Tibial artery (tissue), 4 donors: ENCODE results near the gene SLC2A9.

ENCODE experiments used
- DNase-seq, 2 donors: peaks; one replicate each; pipeline ENCODE4 v3.0.0-alpha.2; 2019
- H3K27ac ChIP-seq, 2 donors: fragments of 200-600 bp; sonication (generic) in 1 of 2; 1 replicate in 1 of 2; 2 replicates in 1 of 2; pipeline ENCODE4 v1.5.1; 2018 to 2019; ENCODE audit warnings: mild to moderate bottlenecking in 1 of 2
- H3K27me3 ChIP-seq, 2 donors: fragments of 200-600 bp; sonication (generic) in 1 of 2; one replicate each; pipeline versions ENCODE4 v1.5.1 to v1.6.0; 2016 to 2019
- H3K36me3 ChIP-seq, 3 donors: fragments of 200-600 bp; sonication (generic) in 2 of 3; one replicate each; pipeline ENCODE4 v1.5.1; 2016 to 2019; ENCODE audit warnings: mild to moderate bottlenecking in 2 of 3
- H3K4me1 ChIP-seq, 4 donors: fragments of 200-600 bp; sonication (generic) in 2 of 4; 1 replicate in 3 of 4; 2 replicates in 1 of 4; pipeline ENCODE4 v1.5.1; 2016 to 2019
- H3K4me3 ChIP-seq, 2 donors: fragments of 200-600 bp; sonication (generic) in 1 of 2; 1 replicate in 1 of 2; 2 replicates in 1 of 2; pipeline ENCODE4 v1.5.1; 2018 to 2019; ENCODE audit warnings: mild to moderate bottlenecking in 2 of 2
- H3K9me3 ChIP-seq, 3 donors: fragments of 200-600 bp; sonication (generic) in 1 of 3; one replicate each; pipeline ENCODE4 v1.5.1; 2016 to 2019
- intact Hi-C: fragments of 100-400 bp; cut with DNase I; formaldehyde crosslinking; loops from one replicate; pipeline ENCODE4 v1.15.0; 2023; ENCODE audit warnings: low total_unique reads
- TF ChIP-seq, protein P1 (sequence below), 2 experiments: fragments of 200-600 bp in 1 of 2; fragments of 450-650 bp in 1 of 2; IDR thresholded peaks; one replicate each; pipeline ENCODE4 v1.5.1; 2017 to 2019; ENCODE audit warnings: antibody characterized with exemption in 2 of 2, mild to moderate bottlenecking in 1 of 2, moderate library complexity in 1 of 2

SLC2A9 gene

GRCh38 chr4:9996319-9997110, 24.8 kb downstream of the SLC2A9 start:
- Histone ChIP-seq H3K27ac (no peak overlapping the region), H3K27me3 (no peaks in the 10 kb centered on the region), H3K4me1 (no peaks in the 10 kb centered on the region), H3K4me3 (no peak overlapping the region), H3K36me3 (peaks cover 0 to 15% (median 4%) of the 10 kb centered on the region in 3 donors), H3K9me3 (no peaks in the 10 kb centered on the region)
- intact Hi-C loops = no loop called here
- TF ChIP-seq, protein P1, sequence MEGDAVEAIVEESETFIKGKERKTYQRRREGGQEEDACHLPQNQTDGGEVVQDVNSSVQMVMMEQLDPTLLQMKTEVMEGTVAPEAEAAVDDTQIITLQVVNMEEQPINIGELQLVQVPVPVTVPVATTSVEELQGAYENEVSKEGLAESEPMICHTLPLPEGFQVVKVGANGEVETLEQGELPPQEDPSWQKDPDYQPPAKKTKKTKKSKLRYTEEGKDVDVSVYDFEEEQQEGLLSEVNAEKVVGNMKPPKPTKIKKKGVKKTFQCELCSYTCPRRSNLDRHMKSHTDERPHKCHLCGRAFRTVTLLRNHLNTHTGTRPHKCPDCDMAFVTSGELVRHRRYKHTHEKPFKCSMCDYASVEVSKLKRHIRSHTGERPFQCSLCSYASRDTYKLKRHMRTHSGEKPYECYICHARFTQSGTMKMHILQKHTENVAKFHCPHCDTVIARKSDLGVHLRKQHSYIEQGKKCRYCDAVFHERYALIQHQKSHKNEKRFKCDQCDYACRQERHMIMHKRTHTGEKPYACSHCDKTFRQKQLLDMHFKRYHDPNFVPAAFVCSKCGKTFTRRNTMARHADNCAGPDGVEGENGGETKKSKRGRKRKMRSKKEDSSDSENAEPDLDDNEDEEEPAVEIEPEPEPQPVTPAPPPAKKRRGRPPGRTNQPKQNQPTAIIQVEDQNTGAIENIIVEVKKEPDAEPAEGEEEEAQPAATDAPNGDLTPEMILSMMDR (IDR thresholded peaks at IDR 0.05) = no peak
- DNase-seq = no peak

DNA sequence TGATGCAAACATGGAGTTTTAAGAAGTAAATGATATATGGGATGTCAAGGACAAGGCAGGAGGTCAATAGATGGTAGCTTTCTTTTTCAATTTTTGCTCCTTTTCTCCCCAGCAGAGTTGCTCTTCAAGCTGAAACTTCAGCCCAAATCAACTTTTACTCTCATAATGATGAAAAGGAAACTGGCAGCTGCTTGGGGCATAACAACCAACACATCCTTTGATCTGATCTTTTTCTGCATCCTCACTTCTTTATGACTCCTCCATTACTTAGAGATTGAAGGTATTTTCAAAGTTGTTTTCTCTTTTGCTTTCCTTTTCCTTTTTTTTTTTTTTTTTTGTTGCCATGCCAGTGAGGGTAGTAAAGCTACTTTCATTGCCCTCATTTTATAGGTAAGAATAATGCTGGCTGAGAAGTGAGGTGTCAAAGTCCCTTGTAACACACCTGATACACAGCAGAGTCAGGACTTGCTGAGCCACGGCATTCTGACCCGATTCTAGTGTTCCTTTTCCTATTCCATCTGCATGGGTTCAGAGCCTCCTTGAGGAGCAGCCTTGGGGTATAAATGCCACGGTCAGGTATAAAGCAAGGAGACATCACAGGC, 26.9 kb downstream of the SLC2A9 start:
- Histone ChIP-seq H3K27me3 (no peaks in the 10 kb centered on the region), H3K9me3 (no peaks in the 10 kb centered on the region), H3K36me3 (peaks cover 0 to 15% (median 4%) of the 10 kb centered on the region in 3 donors), H3K4me3 (no peak overlapping the region), H3K27ac (no peak overlapping the region), H3K4me1 (no peaks in the 10 kb centered on the region)
- intact Hi-C loops = no loop called here
- TF ChIP-seq, protein P1 (IDR thresholded peaks at IDR 0.05) = no peak
- DNase-seq = no peak

DNA sequence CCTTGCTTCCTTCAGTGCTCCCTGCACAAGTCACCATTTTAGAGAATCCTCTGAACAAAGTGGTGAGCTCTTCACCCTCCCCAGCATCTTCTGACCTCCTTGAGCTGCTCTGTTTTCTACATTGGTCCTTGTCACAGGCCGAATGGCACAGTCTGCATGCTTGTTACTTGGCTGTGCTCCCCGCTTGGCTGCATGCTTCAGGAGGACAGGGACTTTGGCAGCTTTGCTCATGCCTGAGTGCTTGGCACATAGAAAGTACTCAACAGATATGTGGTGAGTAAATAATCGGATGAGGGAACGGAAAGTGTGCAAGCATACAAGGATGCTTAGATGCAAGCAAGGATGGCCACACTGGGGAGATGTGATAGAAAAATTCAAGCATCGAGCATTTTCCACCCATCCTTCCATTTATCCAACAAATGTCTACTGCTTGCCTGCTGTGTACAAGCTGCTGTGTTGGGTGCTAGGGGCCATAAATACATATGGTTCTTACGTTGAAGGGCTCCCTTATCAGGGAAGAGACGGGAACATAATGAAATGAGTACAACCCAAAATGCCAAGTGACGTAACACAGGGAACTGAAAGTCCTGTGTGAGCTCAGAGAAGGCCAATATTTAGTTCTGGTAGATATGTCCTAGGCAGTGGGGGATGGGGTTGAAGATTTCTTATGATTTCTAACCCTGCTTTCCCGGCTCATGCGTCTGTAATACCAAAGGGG, 31.2 kb downstream of the SLC2A9 start:
- Histone ChIP-seq H3K36me3 (peaks cover 7 to 25% (median 8%) of the 10 kb centered on the region in 3 donors), H3K4me1 (no peaks in the 10 kb centered on the region), H3K4me3 (no peak overlapping the region), H3K27ac (no peak overlapping the region), H3K27me3 (no peaks in the 10 kb centered on the region), H3K9me3 (no peaks in the 10 kb centered on the region)
- TF ChIP-seq, protein P1 (IDR thresholded peaks at IDR 0.05) = no peak
- intact Hi-C loops = no loop called here
- DNase-seq = no peak

- no peaks in the 10 kb centered on the region for H3K4me1 ChIP-seq
- no peak overlapping the region for H3K27ac ChIP-seq
- TF ChIP-seq, protein P1 (IDR thresholded peaks at IDR 0.05) = no peak
- no peaks in the 10 kb centered on the region for H3K9me3 ChIP-seq
- H3K27me3 ChIP-seq = no peaks in the 10 kb centered on the region
- DNase-seq = no peak
- H3K36me3 ChIP-seq = peaks cover 8 to 25% (median 9%) of the 10 kb centered on the region in 3 donors
- no peak overlapping the region for H3K4me3 ChIP-seq
- intact Hi-C loops = no loop called here
Measured at GRCh38 chr4:9988933-9989332, 32.4 kb downstream of the SLC2A9 start.

DNA sequence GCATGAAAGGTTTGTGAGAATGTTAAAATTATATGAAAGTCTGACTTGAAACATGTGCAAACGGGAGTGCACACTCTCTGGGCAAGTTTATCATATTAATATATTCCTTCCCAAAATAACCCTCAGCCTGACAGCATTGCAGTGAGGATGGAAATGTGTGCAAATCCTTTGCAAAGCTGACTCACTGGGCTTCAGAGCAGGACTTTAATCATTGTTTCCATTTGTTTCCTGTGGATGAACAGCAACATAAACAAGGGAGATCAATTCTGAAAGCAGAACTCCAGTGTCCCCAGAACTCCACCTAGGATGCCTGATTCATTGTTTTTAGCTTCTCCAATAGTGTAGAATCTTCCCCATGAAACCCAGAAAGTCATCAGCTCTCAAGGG, 32.9 kb downstream of the SLC2A9 start:
- H3K4me1 ChIP-seq = no peaks in the 10 kb centered on the region
- no peak overlapping the region for H3K4me3 ChIP-seq
- H3K36me3 ChIP-seq = peaks cover 8 to 26% (median 9%) of the 10 kb centered on the region in 3 donors
- intact Hi-C loops = no loop called here
- DNase-seq = no peak
- H3K27me3 ChIP-seq = no peaks in the 10 kb centered on the region
- TF ChIP-seq, protein P1 (IDR thresholded peaks at IDR 0.05) = no peak
- no peaks in the 10 kb centered on the region for H3K9me3 ChIP-seq
- no peak overlapping the region for H3K27ac ChIP-seq
